ENCODE results near the gene OTOP3.

DNA sequence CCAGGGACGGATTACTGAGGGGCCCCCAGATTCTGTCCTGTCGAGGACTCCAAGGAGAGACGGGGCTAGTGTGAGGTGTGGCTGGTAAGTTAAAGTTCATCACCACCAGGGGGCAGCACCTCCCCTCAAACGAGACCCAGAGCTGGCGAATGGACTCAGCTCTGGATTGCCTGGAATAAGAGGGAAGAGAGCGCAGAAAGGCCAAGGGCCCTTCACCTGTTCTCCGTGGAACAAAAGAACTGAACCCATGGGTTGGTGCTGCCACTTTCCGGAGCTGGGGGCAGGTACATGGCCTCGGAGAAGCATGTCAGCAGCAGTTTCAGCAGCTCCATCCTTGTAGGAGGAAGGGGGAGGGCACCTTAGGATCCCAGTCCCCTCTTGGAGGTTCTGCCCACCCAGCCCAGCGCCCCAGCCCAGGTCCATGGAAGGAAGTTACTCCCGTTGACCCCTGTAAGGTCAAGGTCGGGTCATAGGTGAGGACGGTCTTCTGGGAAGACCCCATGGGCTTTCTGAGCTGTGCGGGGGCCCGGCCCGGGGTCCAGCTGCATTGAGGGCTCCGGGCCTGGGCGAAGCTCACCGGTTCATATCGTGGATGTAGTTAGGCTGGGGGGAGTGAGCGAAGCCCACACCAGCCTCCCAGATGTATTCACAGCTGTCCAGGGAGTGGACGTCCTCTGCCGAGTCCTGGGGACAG, 26.1 kb downstream of the OTOP3 start:
- TF ChIP-seq, protein P1, sequence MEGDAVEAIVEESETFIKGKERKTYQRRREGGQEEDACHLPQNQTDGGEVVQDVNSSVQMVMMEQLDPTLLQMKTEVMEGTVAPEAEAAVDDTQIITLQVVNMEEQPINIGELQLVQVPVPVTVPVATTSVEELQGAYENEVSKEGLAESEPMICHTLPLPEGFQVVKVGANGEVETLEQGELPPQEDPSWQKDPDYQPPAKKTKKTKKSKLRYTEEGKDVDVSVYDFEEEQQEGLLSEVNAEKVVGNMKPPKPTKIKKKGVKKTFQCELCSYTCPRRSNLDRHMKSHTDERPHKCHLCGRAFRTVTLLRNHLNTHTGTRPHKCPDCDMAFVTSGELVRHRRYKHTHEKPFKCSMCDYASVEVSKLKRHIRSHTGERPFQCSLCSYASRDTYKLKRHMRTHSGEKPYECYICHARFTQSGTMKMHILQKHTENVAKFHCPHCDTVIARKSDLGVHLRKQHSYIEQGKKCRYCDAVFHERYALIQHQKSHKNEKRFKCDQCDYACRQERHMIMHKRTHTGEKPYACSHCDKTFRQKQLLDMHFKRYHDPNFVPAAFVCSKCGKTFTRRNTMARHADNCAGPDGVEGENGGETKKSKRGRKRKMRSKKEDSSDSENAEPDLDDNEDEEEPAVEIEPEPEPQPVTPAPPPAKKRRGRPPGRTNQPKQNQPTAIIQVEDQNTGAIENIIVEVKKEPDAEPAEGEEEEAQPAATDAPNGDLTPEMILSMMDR (IDR thresholded peaks at IDR 0.05) = peak; percentile 82
- no peak for TF ChIP-seq ZFX (IDR thresholded peaks at IDR 0.05; ENCODE audit: borderline replicate concordance)
